Activated T-cell treated with anti-CD3 and anti-CD28 coated beads, Interleukin-2, amount 50 U/mL, for 24 hours (primary cell): Measurements from ENCODE around the gene PIGQ.

Experiments
- DNase-seq: peaks from one replicate; pipeline ENCODE4 v3.0.0-alpha.2; 2020
- H3K27ac Mint-ChIP-seq: 2 replicates; pipeline ENCODE4 v1.8.0; 2020; ENCODE audit warnings: mild to moderate bottlenecking, mixed read lengths
- H3K27me3 Mint-ChIP-seq: 2 replicates; pipeline ENCODE4 v1.8.0; 2020; ENCODE audit warnings: mixed read lengths
- H3K36me3 Mint-ChIP-seq: 2 replicates; pipeline ENCODE4 v1.8.0; 2020; ENCODE audit warnings: low read depth, mixed read lengths
- H3K4me1 Mint-ChIP-seq: 2 replicates; pipeline ENCODE4 v1.8.0; 2020; ENCODE audit warnings: low read depth, mixed read lengths
- H3K4me3 Mint-ChIP-seq: 2 replicates; pipeline ENCODE4 v1.8.0; 2020; ENCODE audit warnings: mild to moderate bottlenecking, moderate library complexity, mixed read lengths
- H3K9me3 Mint-ChIP-seq: 2 replicates; pipeline ENCODE4 v1.8.0; 2020; ENCODE audit warnings: mixed read lengths

The PIGQ gene

DNA sequence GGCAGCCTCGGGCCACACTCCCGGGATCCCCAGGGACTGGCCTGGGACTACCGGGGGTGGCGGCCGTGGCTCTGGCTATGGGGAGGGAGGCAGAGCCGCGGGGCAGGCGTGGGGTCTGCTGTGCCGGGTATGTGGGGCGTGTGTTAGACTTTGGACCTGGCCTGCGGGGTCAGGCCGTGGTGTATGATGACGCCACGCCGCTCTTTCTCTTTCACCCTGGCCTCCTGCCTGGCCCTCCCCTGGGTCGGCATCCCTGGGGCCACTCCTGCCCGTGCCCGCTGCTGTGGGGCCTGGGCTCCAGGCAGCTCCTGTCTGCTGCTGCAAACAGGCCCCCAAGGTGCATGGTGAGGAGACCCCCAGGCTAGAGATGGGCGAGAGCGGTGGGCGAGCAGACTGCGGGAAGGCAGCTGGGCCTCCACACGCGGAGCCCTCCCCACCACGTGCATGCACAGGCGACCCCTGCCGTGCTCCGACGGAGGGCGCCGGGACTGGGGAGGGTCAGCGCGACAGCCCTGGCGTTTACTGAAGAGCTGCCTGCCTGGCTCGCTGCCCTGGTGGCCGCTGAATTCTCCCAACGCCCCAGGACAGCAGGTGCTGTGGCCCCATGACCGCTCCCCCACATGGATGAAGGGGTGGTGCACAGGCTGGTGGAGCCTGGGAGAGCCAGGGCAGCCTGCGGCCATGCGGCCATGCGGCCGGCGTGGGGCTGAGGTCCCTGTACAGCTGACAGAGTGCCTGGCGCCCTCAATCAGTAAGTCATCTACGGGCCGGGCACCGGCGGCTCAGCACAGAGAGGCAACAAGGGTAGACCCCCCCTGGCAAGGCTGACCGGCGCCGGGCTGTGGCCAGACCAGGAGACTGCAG lies 26.2 kb upstream of the PIGQ start:
- Mint-ChIP-seq H3K9me3 (no peaks in the 10 kb centered on the region), H3K36me3 (peaks cover 30% of the 10 kb centered on the region), H3K4me3 (no peak overlapping the region), H3K27ac (no peak overlapping the region), H3K4me1 (peaks cover 5% of the 10 kb centered on the region), H3K27me3 (no peaks in the 10 kb centered on the region)
- DNase-seq = no peak

DNA sequence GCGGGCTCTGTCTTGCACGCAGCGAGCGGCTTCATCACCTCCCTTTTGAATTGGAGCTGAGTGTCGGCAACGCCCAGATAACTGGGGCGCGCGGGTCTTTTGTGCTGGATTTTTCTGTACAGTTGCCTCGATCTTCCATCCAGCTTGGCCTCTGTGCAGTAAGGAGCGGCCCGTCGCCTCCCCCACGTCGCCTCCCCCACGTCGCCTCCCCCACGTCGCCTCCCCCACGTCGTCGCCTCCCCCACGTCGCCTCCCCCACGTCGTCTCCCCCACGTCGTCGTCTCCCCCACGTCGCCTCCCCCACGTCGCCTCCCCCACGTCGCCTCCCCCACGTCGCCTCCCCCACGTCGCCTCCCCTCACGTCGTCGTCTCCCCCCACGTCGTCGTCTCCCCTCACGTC lies 25.3 kb upstream of the PIGQ start:
- H3K4me3 Mint-ChIP-seq = no peak overlapping the region
- no peaks in the 10 kb centered on the region for H3K27me3 Mint-ChIP-seq
- H3K4me1 Mint-ChIP-seq = peaks cover 2% of the 10 kb centered on the region
- H3K27ac Mint-ChIP-seq = no peak overlapping the region
- no peaks in the 10 kb centered on the region for H3K9me3 Mint-ChIP-seq
- H3K36me3 Mint-ChIP-seq = peaks cover 28% of the 10 kb centered on the region
- no peak for DNase-seq

DNA sequence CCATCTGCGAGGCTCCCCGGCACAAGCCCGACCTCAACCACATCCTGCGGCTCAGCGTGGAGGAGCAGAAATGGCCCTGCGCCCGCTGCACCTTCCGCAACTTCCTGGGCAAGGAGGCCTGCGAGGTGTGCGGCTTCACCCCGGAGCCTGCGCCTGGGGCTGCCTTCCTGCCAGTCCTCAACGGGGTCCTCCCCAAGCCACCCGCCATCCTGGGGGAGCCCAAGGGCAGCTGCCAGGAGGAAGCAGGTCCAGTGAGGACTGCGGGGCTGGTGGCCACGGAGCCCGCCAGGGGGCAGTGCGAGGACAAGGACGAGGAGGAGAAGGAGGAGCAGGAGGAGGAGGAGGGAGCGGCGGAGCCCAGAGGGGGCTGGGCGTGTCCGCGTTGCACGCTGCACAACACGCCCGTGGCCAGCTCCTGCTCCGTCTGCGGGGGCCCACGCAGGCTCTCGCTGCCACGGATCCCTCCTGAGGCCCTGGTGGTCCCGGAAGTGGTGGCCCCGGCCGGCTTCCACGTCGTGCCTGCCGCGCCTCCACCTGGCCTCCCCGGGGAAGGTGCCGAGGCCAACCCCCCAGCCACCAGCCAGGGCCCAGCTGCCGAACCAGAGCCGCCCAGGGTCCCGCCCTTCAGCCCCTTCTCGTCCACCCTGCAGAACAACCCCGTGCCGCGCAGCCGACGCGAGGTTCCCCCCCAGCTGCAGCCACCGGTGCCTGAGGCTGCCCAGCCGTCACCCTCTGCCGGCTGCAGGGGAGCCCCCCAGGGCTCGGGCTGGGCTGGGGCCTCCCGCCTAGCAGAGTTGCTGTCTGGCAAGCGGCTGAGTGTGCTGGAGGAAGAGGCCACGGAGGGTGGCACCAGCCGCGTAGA lies 22.6 kb upstream of the PIGQ start:
- Mint-ChIP-seq H3K27me3 (no peaks in the 10 kb centered on the region), H3K4me1 (peaks cover 2% of the 10 kb centered on the region), H3K4me3 (no peak overlapping the region), H3K27ac (no peak overlapping the region), H3K36me3 (peaks cover 30% of the 10 kb centered on the region), H3K9me3 (no peaks in the 10 kb centered on the region)
- DNase-seq = peak; percentile 68

DNA sequence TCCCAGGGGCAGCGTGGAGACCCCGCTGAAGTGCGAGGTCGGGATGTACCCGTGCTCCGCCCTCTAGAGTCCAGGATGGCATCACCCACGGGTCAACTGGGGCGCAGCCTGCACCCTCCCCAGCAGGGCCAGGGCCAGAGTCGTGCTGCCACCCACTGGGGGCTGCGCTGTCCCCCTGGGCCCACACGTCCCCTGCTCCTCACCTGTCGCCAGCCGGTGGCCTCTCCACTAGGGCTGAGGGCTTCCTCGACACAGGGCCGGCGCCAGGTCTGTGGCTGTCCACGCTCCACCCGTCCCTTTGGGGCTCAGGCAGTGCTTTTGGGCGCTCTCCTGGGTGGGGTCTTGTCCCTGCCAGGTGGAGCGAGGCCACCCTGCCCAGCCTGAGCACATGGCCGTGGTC lies 21.2 kb upstream of the PIGQ start:
- H3K9me3 Mint-ChIP-seq = no peaks in the 10 kb centered on the region
- peaks cover 2% of the 10 kb centered on the region for H3K4me1 Mint-ChIP-seq
- H3K36me3 Mint-ChIP-seq = peaks cover 25% of the 10 kb centered on the region
- no peak overlapping the region for H3K4me3 Mint-ChIP-seq
- no peak overlapping the region for H3K27ac Mint-ChIP-seq
- no peak for DNase-seq
- H3K27me3 Mint-ChIP-seq = no peaks in the 10 kb centered on the region

DNA sequence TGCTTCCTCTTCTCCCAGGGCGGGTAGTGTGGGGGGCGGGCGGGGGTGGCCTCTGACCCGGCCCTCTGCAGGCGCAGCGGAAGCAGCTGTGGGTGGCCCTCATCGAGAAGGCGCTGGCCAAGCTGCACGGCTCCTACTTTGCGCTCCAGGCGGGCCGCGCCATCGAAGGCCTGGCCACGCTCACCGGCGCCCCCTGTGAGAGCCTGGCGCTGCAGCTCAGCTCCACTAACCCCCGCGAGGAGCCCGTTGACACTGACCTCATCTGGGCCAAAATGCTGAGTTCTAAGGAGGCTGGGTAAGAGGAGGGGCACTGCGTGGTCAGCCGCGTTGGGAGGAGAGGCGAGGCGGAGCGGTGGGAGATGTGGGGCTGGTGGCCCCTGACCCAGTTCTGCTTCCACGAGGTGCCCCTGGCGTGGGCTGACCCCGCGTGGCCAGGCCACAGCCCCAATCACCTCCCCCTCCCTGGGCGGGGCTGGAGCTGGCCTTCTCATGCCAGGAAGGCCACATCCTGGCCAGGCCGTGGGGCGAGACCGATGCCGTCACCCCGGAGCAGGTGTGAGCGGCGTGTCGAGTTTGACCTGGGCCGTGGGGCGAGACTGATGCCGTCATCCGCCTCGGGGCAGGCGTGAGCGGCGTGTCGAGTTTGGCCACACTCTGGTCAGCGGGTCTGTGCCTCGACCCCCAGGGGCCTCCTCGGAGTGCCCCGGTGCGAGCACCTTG lies 20.1 kb upstream of the PIGQ start:
- Mint-ChIP-seq H3K27me3 (no peaks in the 10 kb centered on the region), H3K4me1 (peaks cover 2% of the 10 kb centered on the region), H3K4me3 (no peak overlapping the region), H3K27ac (no peak overlapping the region), H3K9me3 (no peaks in the 10 kb centered on the region), H3K36me3 (peaks cover 29% of the 10 kb centered on the region)
- no peak for DNase-seq

DNA sequence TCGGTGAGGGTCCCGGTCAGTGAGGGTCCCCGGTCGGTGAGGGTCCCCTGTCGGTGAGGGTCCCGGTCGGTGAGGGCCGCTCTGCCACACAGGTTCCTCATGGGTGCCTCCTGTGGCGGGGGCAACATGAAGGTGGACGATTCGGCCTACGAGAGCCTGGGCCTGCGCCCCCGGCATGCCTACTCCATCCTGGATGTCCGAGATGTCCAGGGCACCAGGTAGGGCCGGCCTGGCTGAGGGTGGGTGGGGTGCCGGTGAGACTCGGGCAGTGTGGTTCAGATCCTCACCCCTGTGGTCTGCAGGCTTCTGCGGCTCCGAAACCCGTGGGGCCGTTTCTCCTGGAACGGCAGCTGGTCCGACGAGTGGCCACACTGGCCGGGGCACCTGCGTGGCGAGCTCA lies 18.6 kb upstream of the PIGQ start:
- no peak for DNase-seq
- Mint-ChIP-seq H3K27me3 (no peaks in the 10 kb centered on the region), H3K4me1 (no peaks in the 10 kb centered on the region), H3K4me3 (no peak overlapping the region), H3K27ac (no peak overlapping the region), H3K36me3 (peaks cover 21% of the 10 kb centered on the region), H3K9me3 (no peaks in the 10 kb centered on the region)

DNA sequence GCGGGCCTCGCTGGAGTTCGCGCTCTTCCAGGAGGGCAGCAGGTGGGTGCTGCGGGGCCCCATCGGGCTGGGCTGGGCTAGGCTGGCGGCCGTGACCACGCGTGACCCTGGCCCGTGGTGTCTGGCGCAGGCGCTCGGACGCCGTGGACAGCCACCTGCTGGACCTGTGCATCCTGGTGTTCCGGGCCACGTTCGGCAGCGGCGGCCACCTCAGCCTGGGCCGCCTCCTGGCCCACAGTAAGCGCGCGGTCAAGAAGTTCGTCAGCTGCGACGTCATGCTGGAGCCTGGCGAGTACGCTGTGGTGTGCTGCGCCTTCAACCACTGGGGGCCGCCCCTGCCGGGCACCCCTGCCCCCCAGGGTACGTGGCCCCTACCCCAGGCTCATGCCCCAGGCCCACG lies 17.6 kb upstream of the PIGQ start:
- Mint-ChIP-seq H3K27ac (no peak overlapping the region), H3K4me3 (no peak overlapping the region), H3K4me1 (no peaks in the 10 kb centered on the region), H3K9me3 (no peaks in the 10 kb centered on the region), H3K27me3 (no peaks in the 10 kb centered on the region), H3K36me3 (peaks cover 19% of the 10 kb centered on the region)
- no peak for DNase-seq

DNA sequence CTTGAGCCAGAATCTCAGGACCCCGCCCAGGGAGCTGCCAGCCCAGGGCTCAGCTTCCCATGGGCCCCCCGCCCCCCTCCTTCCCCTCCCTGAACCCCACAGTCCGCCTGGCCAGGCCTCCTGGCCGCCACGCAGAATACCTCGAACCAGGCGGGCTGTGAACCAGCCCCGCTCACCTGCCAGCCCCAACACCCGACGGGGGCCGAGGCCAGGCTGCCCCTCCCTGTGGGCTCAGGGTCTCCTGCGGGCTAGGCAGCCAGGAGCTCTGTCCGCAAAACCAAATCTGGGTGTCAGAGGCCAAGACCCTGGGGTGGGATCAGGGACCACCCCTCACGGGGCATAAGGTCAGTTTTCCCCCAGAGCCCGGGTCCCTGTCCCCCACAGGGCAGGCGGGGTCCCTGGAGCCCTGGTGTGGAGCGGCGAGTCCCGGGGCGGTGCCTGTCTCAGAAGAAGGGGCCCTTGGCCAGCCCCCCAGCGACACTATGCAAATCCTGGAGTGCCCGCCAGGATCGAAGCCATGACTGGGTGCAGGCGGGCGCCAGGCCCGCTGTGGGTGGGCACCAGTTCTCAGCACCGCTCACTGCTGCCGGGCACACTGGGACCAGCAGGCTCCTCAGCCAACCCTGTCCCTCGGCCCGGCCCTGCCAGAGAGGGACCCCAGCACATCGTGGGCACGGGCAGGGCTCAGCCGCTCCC lies 16.0 kb upstream of the PIGQ start:
- no peaks in the 10 kb centered on the region for H3K9me3 Mint-ChIP-seq
- peaks cover 4% of the 10 kb centered on the region for H3K27me3 Mint-ChIP-seq
- H3K4me1 Mint-ChIP-seq = no peaks in the 10 kb centered on the region
- H3K36me3 Mint-ChIP-seq = peaks cover 18% of the 10 kb centered on the region
- H3K27ac Mint-ChIP-seq = no peak overlapping the region
- H3K4me3 Mint-ChIP-seq = no peak overlapping the region
- no peak for DNase-seq

DNA sequence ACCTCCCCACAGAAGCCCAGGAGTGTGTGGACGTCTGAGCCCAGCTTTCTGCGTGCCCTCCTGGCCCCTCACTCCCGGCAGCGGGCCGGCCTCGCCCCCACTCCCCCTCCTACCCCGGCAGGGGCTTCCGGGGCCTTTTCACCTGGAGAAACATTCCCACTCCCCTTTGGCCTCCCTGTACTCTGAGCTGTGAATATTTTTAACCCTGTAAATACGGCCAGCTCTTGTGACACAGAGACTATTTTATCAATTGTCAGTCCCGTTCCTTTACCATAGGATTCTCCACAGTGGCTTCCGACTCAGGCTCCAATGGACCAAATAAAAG lies 15.5 kb upstream of the PIGQ start:
- Mint-ChIP-seq H3K4me1 (no peaks in the 10 kb centered on the region), H3K4me3 (no peak overlapping the region), H3K9me3 (no peaks in the 10 kb centered on the region), H3K27ac (no peak overlapping the region), H3K27me3 (peaks cover 8% of the 10 kb centered on the region), H3K36me3 (peaks cover 16% of the 10 kb centered on the region)
- no peak for DNase-seq

DNA sequence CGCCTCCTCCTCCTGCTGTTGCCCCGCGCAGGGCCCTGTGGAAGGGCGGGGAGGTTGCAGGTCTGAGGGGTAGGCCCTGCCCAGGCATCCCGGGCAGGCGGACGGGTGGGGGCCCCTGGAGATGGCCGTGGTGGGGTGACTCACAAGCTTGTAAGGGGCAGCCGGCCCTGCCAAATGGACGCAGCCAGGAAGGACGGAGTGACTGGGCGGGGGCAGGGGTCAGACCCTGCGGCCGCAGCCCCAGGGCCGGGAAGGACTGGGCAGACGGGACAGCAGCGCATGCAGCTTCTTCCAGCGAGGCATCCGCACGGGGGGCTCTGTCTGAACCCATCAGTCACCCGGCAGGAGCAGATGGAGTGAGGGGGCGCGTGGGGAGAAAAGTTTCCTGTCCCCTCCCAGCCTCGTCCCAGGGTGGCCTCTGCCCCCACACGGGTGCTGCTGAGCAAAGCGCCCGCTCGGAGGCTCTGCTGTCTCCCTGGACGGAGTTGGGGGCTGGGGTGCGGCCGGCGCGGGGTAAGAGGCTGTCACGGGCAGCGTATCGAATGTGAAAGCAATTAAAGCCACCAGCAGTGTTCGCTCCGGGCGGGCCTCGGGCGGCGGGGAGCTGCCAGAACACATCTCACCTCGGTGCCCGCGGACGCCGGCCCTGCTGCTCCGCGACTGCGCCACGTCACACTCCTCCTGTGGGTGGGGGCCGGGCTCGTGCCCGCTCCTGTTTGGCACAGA lies 15.0 kb upstream of the PIGQ start:
- peaks cover 11% of the 10 kb centered on the region for H3K27me3 Mint-ChIP-seq
- no peak overlapping the region for H3K27ac Mint-ChIP-seq
- H3K9me3 Mint-ChIP-seq = no peaks in the 10 kb centered on the region
- no peak overlapping the region for H3K4me3 Mint-ChIP-seq
- H3K36me3 Mint-ChIP-seq = peaks cover 14% of the 10 kb centered on the region
- peaks cover 2% of the 10 kb centered on the region for H3K4me1 Mint-ChIP-seq
- no peak for DNase-seq

DNA sequence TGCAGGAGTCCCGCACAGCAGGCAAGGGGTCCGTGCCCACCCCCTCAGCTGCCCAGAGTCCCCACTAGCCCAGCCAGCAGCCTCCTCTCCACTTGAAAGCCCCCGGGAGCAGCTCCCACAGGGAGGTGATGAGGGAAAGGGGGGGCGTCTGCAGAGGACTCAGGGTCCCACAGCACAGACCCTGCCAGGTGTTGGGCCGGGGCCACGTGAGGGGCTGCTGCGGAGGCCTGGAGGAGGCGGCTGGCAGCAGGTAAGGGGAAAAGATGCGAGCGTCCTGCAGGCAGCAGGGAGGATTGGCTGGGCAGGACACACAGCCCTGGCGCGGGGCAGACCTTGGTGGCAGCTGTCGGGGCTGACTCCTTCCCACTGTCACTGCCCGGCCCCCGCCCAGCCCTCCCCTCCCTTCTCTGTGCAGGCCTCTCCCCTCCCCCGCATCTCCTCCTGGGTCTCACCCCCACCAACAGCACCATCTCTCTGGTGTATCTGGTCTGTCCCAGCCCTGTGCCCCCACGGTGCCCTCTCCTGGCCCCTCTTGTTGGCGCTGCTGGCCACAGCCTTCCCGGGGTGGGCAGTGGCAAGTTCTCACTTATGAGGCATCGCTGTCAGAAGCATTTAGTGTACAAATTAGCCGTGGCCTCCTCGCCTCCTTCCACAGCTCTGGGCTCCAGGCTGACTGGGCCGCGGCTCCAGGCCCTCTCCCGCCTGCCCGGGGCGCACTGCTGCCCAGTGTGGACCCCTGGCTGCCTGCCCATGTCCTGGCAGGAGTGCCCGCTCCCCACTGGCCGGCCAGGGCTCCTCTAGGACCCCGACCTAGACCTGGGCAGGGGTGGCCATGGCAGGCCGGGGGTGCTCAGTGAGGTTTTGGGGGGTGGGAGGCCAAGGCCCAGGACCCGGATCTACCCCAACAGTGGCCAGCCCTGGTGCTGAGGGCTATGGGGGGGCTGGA lies 14.0 kb upstream of the PIGQ start:
- Mint-ChIP-seq H3K27ac (no peak overlapping the region), H3K4me3 (no peak overlapping the region), H3K9me3 (no peaks in the 10 kb centered on the region), H3K27me3 (peaks cover 11% of the 10 kb centered on the region), H3K36me3 (peaks cover 14% of the 10 kb centered on the region), H3K4me1 (peaks cover 2% of the 10 kb centered on the region)
- DNase-seq = no peak

DNA sequence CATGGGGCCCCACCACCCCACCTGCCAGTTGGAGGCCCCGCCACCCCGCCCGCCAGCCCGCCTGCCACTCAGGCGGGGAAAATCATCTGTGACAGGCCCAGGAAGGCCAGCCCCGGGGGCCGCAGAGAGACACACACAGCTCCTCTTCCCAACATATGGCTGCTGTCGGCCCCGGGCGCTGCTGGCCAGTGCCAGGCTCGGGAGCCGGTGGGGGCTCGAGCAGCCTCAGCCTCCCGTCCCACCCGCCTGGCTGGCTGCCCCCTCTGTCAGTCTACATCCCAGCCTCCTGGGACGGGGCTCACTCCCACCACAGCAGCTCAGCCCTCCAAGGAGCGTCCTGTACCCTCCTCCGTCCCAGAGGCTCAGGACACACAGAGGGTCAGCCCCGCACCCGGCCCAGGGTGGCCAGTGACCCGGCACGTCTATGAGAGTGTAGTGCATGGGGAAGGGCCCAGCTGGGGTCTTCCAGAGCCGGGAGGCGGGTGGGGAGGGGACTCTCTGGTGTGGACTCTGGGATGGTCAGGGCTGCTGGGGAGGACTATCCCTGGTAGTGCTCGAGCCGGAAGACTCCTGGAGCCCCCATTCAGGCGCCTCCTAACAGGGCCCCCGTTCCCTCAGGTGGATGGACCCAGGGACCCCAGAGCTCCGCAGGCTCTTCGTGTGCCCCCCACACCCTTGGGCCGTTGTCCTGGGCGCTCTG lies 13.1 kb upstream of the PIGQ start:
- Mint-ChIP-seq H3K9me3 (no peaks in the 10 kb centered on the region), H3K4me1 (peaks cover 2% of the 10 kb centered on the region), H3K27me3 (peaks cover 13% of the 10 kb centered on the region), H3K36me3 (peaks cover 8% of the 10 kb centered on the region), H3K4me3 (no peak overlapping the region), H3K27ac (no peak overlapping the region)
- no peak for DNase-seq
